Neural crest cell (in vitro differentiated cells): ENCODE data around the gene SRBD1. TPM values are rescaled to one million over a fixed set of nuclear protein-coding genes. Genes with fewer than 3 reads are reported as not detected.
"Not testable (repeated sequence)": the region's sequence is repeated elsewhere in the genome, so short reads cannot be mapped to it uniquely, and the experiment has no call there.

ENCODE experiments used
- DNase-seq: peaks from one replicate; pipeline ENCODE4 v3.0.0; 2021; ENCODE audit warnings: low read depth, mixed read lengths, low spot score
- H3K27ac Mint-ChIP-seq: one replicate; pipeline ENCODE4 v1.8.0; 2021; ENCODE audit warnings: mild to moderate bottlenecking, mixed read lengths; ENCODE audit not compliant: unreplicated experiment
- H3K27me3 Mint-ChIP-seq: 2 replicates; pipeline ENCODE4 v1.8.0; 2021; ENCODE audit warnings: low read depth, mild to moderate bottlenecking, mixed read lengths
- H3K36me3 Mint-ChIP-seq: 2 replicates; pipeline ENCODE4 v1.8.0; 2021; ENCODE audit warnings: low read depth, mild to moderate bottlenecking, mixed read lengths
- H3K4me1 Mint-ChIP-seq: 2 replicates; pipeline ENCODE4 v1.8.0; 2021; ENCODE audit warnings: mixed read lengths
- H3K4me3 Mint-ChIP-seq: one replicate; pipeline ENCODE4 v1.8.0; 2021; ENCODE audit warnings: mild to moderate bottlenecking, mixed read lengths
- H3K9me3 Mint-ChIP-seq: 2 replicates; pipeline ENCODE4 v1.8.0; 2021; ENCODE audit warnings: mixed read lengths
- CTCF ChIP-seq: fragments of 200-600 bp; sonication (generic); conservative IDR thresholded peaks from 2 replicates; pipeline ENCODE4 v1.5.0; 2021; ENCODE audit warnings: antibody characterized with exemption, mild to moderate bottlenecking
- total RNA-seq: library from RNA; stranded (reverse); gene quantifications from 2 replicates; pipeline ENCODE4 v1.2.1, GENCODE V29; 2021

SRBD1 gene
- total RNA-seq, 1 donor from 2014 or later, result 21.4 TPM

GRCh38 chr2:45438872-45439665 is 172.0 kb downstream of the SRBD1 start:
- no peaks in the 10 kb centered on the region for H3K4me1 Mint-ChIP-seq
- peaks cover 18% of the 10 kb centered on the region for H3K36me3 Mint-ChIP-seq
- H3K4me3 Mint-ChIP-seq, result no peak overlapping the region
- DNase-seq, result no peak
- H3K27me3 Mint-ChIP-seq, result no peaks in the 10 kb centered on the region
- peaks cover 6% of the 10 kb centered on the region for H3K9me3 Mint-ChIP-seq
- no peak overlapping the region for H3K27ac Mint-ChIP-seq
- no peak for TF ChIP-seq CTCF

- Mint-ChIP-seq H3K27me3 (no peaks in the 10 kb centered on the region), H3K9me3 (peaks cover 6% of the 10 kb centered on the region), H3K4me3 (no peak overlapping the region), H3K27ac (no peak overlapping the region), H3K4me1 (peaks cover 12% of the 10 kb centered on the region), H3K36me3 (peaks cover 22% of the 10 kb centered on the region)
- DNase-seq, result no peak
- no peak for TF ChIP-seq CTCF
These were observed 174.6 kb downstream of the SRBD1 start for GRCh38 chr2:45436456-45436855.

GRCh38 chr2:45435316-45435715 is 175.8 kb downstream of the SRBD1 start:
- Mint-ChIP-seq H3K4me3 (no peak overlapping the region), H3K4me1 (peaks cover 12% of the 10 kb centered on the region), H3K9me3 (peaks cover 12% of the 10 kb centered on the region), H3K27me3 (no peaks in the 10 kb centered on the region), H3K27ac (no peak overlapping the region), H3K36me3 (peaks cover 33% of the 10 kb centered on the region)
- DNase-seq, result no peak
- TF ChIP-seq CTCF, result no peak

GRCh38 chr2:45433363-45433762 is 177.7 kb downstream of the SRBD1 start:
- H3K27me3 Mint-ChIP-seq, result no peaks in the 10 kb centered on the region
- peaks cover 45% of the 10 kb centered on the region for H3K36me3 Mint-ChIP-seq
- H3K4me1 Mint-ChIP-seq, result peaks cover 12% of the 10 kb centered on the region
- DNase-seq, result no peak
- no peak overlapping the region for H3K4me3 Mint-ChIP-seq
- TF ChIP-seq CTCF, result no peak
- no peak overlapping the region for H3K27ac Mint-ChIP-seq
- peaks cover 12% of the 10 kb centered on the region for H3K9me3 Mint-ChIP-seq

- Mint-ChIP-seq H3K36me3 (peaks cover 43% of the 10 kb centered on the region), H3K27me3 (no peaks in the 10 kb centered on the region), H3K9me3 (peaks cover 12% of the 10 kb centered on the region), H3K4me3 (no peak overlapping the region), H3K27ac (no peak overlapping the region), H3K4me1 (peaks cover 12% of the 10 kb centered on the region)
- DNase-seq, result no peak
- TF ChIP-seq CTCF, result no peak
These were observed 178.7 kb downstream of the SRBD1 start for GRCh38 chr2:45432406-45432805.

- not testable (repeated sequence) for H3K27me3 Mint-ChIP-seq
These were observed 185.0 kb downstream of the SRBD1 start for GRCh38 chr2:45426025-45426424.

More at GRCh38 chr2:45426025-45426424, 185.0 kb downstream of the SRBD1 start:
- H3K9me3 Mint-ChIP-seq, DNase-seq, H3K27ac Mint-ChIP-seq, H3K4me3 Mint-ChIP-seq, H3K4me1 Mint-ChIP-seq: not testable (repeated sequence)
- H3K36me3 Mint-ChIP-seq, result peaks cover 23% of the 10 kb centered on the region
